AG09319 (cell line): ENCODE results near the gene CCK.

ENCODE experiments used
- DNase-seq: peaks from one replicate; pipeline ENCODE4 v3.0.0-alpha.2; 2010; ENCODE audit warnings: low read depth; ENCODE audit errors: extremely low read depth
- TF ChIP-seq, protein P1 (sequence below): IDR thresholded peaks from 2 replicates; pipeline ENCODE4 v1.5.1; 2011; ENCODE audit warnings: low read depth, mild to moderate bottlenecking, inconsistent platforms, low read length, moderate library complexity

Gene CCK

DNA sequence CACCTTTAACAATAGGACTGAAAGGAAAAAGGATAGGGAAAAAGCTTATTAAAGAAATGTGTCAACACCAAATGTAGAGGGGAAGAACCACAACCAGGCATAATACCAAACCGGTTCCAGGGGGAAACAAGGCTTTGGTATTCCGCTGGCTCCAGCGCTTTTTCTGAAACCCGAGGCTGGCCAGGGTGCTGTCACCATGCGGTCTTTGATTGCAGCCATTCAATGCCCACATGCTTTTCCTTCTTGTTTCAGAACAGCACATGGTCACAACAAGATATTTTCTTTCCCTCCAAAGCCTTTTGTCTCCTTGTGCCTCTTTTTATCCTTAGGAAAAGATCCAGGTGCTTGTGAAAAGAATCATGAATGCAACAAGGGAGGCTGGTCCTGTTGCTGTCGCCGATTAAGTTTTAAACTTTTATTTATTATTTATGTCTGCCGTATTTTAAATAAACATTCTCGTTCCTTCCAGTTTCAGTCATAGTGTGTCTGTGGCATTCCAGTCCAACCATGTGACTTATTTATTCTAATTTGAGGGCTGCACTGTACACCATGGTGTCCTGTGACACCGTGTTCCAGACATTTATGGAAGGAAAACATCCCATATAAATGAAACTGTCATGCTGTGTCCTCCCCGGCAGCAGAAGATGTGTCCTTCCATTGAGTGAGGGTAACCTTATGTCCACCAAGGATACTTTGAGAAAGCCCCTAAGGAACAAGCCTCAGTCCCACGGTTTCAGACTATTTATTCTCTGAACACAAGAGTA is 41.1 kb downstream of the CCK start:
- TF ChIP-seq, protein P1, sequence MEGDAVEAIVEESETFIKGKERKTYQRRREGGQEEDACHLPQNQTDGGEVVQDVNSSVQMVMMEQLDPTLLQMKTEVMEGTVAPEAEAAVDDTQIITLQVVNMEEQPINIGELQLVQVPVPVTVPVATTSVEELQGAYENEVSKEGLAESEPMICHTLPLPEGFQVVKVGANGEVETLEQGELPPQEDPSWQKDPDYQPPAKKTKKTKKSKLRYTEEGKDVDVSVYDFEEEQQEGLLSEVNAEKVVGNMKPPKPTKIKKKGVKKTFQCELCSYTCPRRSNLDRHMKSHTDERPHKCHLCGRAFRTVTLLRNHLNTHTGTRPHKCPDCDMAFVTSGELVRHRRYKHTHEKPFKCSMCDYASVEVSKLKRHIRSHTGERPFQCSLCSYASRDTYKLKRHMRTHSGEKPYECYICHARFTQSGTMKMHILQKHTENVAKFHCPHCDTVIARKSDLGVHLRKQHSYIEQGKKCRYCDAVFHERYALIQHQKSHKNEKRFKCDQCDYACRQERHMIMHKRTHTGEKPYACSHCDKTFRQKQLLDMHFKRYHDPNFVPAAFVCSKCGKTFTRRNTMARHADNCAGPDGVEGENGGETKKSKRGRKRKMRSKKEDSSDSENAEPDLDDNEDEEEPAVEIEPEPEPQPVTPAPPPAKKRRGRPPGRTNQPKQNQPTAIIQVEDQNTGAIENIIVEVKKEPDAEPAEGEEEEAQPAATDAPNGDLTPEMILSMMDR, result no peak
- DNase-seq, result no peak

DNA sequence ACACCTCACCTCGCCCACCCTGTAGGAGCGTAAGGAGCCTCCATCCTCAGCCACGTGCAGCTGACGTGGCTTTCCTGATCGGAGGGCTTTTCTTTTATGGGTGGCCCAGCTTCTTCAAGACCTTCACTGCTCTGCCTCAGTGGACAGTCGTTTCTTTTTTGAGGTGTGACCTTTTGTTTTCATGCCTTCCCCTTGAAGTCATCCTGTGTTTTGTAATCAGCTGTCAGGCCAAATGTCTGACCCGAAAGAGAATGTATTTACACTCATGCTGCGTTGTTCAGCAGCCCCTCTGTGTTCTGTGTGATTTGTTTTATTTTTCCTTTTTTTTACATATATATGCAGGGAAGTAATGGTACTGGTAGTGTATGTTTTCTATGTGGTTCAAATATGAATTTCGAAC is 41.8 kb downstream of the CCK start:
- DNase-seq, result no peak
- TF ChIP-seq, protein P1, result no peak

DNA sequence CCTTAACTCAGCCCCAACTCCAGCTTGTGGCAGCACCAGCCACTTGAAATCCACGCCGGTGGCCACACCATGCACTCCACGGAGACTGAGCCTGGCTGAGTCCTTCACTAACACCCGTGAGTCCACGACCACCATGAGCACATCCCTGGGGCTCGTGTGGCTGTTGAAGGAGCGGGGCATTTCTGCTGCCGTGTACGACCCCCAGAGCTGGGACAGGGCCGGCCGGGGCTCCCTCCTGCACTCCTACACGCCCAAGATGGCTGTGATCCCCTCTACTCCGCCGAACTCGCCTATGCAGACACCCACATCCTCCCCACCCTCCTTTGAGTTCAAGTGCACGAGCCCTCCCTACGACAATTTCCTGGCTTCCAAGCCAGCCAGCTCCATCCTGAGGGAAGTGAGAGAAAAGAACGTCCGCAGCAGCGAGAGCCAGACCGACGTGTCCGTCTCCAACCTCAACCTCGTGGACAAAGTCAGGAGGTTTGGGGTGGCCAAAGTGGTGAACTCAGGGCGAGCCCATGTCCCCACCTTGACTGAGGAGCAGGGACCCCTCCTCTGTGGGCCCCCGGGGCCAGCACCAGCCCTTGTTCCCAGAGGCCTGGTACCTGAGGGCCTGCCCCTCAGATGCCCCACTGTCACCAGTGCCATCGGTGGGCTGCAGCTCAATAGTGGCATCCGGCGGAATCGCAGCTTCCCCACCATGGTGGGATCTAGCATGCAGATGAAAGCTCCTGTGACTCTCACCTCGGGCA is 42.9 kb downstream of the CCK start:
- TF ChIP-seq, protein P1, result no peak
- no peak for DNase-seq

DNA sequence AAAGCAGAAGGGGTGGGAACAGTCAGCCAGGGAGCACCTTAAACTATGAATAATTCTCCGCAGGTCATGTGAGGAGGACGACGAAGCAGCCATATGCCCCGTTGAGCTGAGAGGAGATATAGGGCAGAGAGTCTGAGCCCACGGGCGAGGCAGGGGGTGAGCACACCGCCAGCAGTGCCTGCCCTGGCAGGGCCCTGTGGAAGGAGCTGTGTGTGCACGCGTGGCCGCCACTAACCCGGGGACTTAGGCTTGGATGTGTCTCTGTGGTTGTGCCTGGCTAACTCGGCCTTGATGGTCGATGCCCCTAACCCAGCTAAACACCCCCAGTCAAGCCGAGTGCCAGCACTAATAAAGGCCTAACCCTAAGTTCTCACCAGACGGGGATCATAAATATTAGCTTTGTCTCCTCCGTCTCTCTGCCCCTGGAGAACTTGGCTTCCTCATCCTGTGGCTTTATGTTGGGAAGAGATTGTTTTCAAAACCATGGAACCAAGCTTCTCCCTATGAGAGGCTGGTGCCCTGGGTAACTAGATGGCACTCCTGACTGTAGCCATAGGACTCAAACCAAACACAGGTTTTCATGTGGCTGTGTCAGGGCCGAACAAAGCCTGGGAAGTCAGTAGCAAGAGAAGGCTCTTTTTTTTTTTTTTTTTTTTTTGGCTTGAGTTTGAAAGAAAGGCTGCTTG is 45.4 kb downstream of the CCK start:
- TF ChIP-seq, protein P1, result no peak
- no peak for DNase-seq

DNA sequence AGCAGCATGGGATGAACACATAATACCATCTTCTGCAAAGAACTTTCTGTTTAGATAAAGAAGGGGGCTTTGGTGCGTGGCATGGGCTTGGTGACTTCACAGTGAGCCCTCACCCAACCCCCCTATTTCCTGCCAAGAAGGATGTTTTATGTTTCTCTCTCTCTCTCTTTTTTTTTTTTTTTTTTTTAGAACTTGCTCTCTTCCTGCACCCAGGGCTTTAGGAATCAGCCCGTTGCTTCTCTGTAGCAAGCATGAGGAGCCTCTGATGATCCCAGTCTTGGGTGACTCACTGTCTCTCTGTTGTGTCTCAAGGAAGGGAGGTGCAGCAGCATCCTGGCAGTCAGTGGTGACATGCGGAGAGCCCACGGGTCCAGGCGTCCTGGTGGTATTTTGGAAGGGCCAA is 49.1 kb downstream of the CCK start:
- TF ChIP-seq, protein P1, result no peak
- DNase-seq, result no peak

DNA sequence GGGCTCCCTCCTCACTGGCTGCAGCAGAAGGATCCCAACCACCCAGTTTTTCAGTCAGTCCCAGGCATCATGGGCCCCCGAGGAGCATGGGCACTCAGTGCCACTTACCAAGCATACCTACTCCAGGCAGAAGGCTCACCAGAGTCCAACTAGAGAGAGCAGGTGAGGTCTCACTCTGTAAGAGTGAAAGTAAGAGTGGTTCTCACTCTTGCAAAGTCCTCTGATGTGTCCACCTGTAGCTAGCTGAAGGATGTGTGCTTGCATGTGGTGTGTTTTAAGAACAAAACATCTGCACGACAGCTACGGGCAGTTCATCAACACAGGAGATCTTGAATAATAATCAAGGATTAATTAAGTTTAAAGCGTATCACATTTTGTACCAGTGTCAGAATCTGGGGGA is 49.7 kb downstream of the CCK start:
- no peak for DNase-seq
- TF ChIP-seq, protein P1, result no peak
